Measurements from ENCODE around the gene SIN3A. TPM values are rescaled to one million over a fixed set of nuclear protein-coding genes. Genes with fewer than 3 reads are reported as not detected.

The SIN3A gene
- total RNA-seq, 1 experiment from 2014 or later, result 107 TPM

DNA sequence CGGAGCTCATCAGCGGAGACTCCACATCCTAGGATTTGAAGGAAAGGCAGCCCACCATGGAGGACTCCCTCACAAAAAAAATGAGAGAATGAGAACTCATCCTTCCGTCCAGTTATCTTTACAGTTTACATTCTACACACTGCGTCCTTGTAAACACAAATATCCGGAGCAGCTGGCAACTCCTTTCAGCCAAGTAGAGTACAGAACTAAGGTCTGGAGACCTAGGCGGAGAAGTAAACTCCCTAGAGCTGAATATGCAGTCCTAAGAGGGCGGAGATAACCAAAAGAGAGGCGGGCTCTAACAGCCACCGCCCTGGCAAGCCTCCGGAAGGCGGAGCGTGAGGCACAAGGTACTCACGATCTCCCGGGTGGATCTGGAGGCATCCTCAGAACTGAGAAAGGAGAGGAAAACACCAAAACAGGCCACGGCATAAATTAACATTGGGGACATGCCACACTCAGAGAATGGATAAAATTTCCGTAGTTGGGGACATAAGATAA is 924 bp upstream of the SIN3A start:
- peak overlapping the region; percentile 98 for H3K4me3 ChIP-seq (ENCODE audit: low read depth in 2 of 2, low read length in 2 of 2)
- H3K27ac ChIP-seq (ENCODE audit: low read length), result peak overlapping the region; percentile 99
- H3K9me3 ChIP-seq (ENCODE audit: control insufficient read depth, insufficient read depth, low read depth, low read length), result no peaks in the 10 kb centered on the region
- BruUV-seq (replicated peaks), result no TSS peak
- no peaks in the 10 kb centered on the region for H3K27me3 ChIP-seq (ENCODE audit: control insufficient read depth, insufficient read depth, low read length)
- intact Hi-C loops (cut with micrococcal nuclease; ENCODE audit: unreplicated experiment), result no loop called here
- ATAC-seq (peak; percentile 26), DNase-seq (ENCODE audit: low read depth, low spot score) (peak; percentile 80)
- ChIA-PET CTCF (interaction anchor here (0.6 kb wide), 1 partner anchor 105 kb away, joined by 4 read pairs; the partner anchor contains the start of gene NEIL1), POLR2A (interaction anchor here (0.5 to 1.3 kb wide), 7 partner anchors 12 to 195 kb away, joined by 3 to 13 read pairs (median 7); partner anchors contain the start of genes IMP3 and MAN2C1)
- in situ Hi-C loops (cut with HindIII; ENCODE audit: low pct_unique_long_range_greater_than_20kb, low sequenced_read_pairs), result no loop called here
- TF ChIP-seq SIN3A (IDR thresholded peaks at IDR 0.05; ENCODE audit: borderline replicate concordance, insufficient read depth, low read depth, low read length) (no peak), POLR2AphosphoS5 (IDR thresholded peaks at IDR 0.05; ENCODE audit: low read depth, low read length) (peak; percentile 86)
- H3K4me1 ChIP-seq (ENCODE audit: control insufficient read depth, insufficient read depth, low read length), result peaks cover 23% of the 10 kb centered on the region
- H3K36me3 ChIP-seq (ENCODE audit: control insufficient read depth, insufficient read depth, low read length), result peaks cover 3% of the 10 kb centered on the region; the same call in 1 of the 2 replicates

DNA sequence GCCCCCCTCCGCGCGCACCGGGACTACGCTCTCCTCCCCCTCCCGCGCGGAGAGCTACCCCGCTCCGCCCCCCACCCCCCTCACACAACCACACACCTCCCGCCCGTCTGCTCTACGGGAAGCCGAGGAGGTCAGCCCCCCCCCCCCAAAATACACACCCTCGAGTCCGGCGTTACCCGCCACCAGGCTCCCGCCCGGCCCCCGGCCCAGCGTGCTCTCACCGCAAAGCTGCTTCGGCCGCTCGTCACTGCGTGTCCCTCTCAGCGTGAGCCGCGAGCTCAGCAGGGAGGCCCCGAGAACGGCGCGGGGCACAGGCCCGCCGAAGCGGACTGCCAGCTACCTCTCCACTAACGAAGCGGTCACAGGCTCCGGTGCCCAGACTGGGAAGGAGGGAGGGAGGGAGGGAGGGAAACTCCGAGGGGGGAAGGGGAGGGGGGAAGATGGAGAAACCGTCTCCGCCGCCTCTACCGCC is 252 bp downstream of the SIN3A start:
- BruUV-seq (replicated peaks), result no TSS peak
- Histone ChIP-seq H3K27me3 (ENCODE audit: control insufficient read depth, insufficient read depth, low read length) (no peaks in the 10 kb centered on the region), H3K9me3 (ENCODE audit: control insufficient read depth, insufficient read depth, low read depth, low read length) (no peaks in the 10 kb centered on the region), H3K27ac (ENCODE audit: low read length) (peak overlapping the region; percentile 78; the same call in 1 of the 2 replicates), H3K36me3 (ENCODE audit: control insufficient read depth, insufficient read depth, low read length) (peaks cover 3% of the 10 kb centered on the region; the same call in 1 of the 2 replicates), H3K4me3 (ENCODE audit: low read depth in 2 of 2, low read length in 2 of 2) (peak overlapping the region; percentile 83 to 86), H3K4me1 (ENCODE audit: control insufficient read depth, insufficient read depth, low read length) (peaks cover 15% of the 10 kb centered on the region)
- ChIA-PET CTCF (interaction anchor here (0.6 to 1.0 kb wide), 3 partner anchors 81 to 408 kb away, joined by 3 to 16 read pairs (median 7); no protein-coding TSS in a partner anchor), POLR2A (interaction anchor here (0.5 to 1.3 kb wide), 12 partner anchors 9 to 1029 kb away, joined by 3 to 21 read pairs (median 8); partner anchors contain the start of genes MAN2C1, SNUPN and UBL7)
- no peak; the same call in 1 of the 2 replicates for TF ChIP-seq POLR2AphosphoS5 (IDR thresholded peaks at IDR 0.05; ENCODE audit: low read depth, low read length)
- no peak for TF ChIP-seq SIN3A (IDR thresholded peaks at IDR 0.05; ENCODE audit: borderline replicate concordance, insufficient read depth, low read depth, low read length)
- TF ChIP-seq, protein P1, sequence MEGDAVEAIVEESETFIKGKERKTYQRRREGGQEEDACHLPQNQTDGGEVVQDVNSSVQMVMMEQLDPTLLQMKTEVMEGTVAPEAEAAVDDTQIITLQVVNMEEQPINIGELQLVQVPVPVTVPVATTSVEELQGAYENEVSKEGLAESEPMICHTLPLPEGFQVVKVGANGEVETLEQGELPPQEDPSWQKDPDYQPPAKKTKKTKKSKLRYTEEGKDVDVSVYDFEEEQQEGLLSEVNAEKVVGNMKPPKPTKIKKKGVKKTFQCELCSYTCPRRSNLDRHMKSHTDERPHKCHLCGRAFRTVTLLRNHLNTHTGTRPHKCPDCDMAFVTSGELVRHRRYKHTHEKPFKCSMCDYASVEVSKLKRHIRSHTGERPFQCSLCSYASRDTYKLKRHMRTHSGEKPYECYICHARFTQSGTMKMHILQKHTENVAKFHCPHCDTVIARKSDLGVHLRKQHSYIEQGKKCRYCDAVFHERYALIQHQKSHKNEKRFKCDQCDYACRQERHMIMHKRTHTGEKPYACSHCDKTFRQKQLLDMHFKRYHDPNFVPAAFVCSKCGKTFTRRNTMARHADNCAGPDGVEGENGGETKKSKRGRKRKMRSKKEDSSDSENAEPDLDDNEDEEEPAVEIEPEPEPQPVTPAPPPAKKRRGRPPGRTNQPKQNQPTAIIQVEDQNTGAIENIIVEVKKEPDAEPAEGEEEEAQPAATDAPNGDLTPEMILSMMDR (IDR thresholded peaks at IDR 0.05), result no peak
- no peak for TF ChIP-seq REST (IDR thresholded peaks at IDR 0.05; ENCODE audit: insufficient read depth in 1 of 2, low read depth in 2 of 2, low read length in 1 of 2)
- no peak for TF ChIP-seq TCF7L2 (IDR thresholded peaks at IDR 0.05; ENCODE audit: low read depth, low read length)
- DNase-seq (ENCODE audit: low read depth, low spot score) (no peak), ATAC-seq (no peak; the same call in 1 of the 2 replicates)
- intact Hi-C loops (cut with micrococcal nuclease; ENCODE audit: unreplicated experiment), result no loop called here
- in situ Hi-C loops (cut with HindIII; ENCODE audit: low pct_unique_long_range_greater_than_20kb, low sequenced_read_pairs), result no loop called here

Measured in Panc1 (cell line).